GM21447 (cell line): ENCODE measurements around the gene PTPRK.
"Not testable (repeated sequence)": the region's sequence is repeated elsewhere in the genome, so short reads cannot be mapped to it uniquely, and the experiment has no call there.

Source experiments
- ATAC-seq: cut with Tn5 transposase; IDR thresholded peaks from one replicate; pipeline ENCODE4 v1.9.1; 2021; ENCODE audit not compliant: unreplicated experiment

The PTPRK gene

DNA sequence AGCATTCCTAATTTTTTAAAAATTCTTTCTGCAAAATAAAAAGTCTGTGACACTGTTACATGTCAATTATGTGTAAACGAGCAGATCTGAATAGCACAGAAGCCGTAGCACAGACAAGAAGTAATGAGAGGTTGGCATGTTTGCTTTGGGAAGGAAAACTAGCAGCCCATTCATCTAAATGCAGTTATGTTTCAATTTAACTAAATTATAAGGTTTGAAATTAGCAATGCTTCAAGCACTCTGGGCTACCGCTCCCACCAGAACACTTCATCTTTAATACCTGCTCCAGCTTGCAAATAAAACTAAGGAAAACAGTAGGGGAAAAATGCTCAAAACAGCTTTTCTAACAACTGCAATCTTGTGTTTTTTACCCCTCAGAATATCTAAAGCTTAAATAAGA, 73.9 kb downstream of the PTPRK start:
- no peak for ATAC-seq

DNA sequence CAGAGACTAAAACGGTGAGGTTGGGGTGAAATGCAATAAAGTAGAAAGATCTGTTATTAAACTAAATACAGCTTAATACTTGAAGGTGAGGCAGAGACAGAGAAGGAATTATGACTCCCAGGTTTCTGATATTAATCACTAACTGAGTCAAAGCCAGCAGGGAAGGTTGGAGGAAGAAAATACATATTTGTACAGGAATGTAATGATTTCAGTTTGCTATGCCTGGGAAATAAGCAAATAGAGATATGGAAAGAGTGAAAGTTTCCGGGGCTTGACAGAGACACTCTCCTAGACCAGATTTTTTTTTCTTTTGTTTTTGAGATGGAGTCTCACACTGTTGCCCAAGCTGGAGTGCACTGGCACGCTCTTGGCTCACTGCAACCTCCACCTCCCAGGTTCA, 76.8 kb downstream of the PTPRK start:
- no peak for ATAC-seq

DNA sequence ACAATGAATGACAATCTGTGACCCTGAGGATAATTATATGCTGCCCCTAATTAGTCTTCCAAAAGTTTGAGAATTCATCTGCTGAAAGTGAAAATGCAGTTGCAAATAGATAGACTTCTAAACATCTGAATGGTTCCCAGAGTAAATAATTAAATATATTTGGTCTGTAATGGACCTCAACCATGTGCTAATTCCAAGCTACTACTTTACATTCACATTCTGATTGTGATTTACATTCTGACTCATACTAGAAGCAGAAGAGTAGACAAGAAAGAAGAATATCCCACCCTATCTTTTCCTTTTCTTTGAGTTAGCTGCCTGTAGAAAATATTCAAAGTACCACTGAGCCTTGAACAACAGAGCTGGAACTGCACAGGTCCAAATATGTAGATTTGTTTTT, 80.8 kb downstream of the PTPRK start:
- ATAC-seq: no peak

DNA sequence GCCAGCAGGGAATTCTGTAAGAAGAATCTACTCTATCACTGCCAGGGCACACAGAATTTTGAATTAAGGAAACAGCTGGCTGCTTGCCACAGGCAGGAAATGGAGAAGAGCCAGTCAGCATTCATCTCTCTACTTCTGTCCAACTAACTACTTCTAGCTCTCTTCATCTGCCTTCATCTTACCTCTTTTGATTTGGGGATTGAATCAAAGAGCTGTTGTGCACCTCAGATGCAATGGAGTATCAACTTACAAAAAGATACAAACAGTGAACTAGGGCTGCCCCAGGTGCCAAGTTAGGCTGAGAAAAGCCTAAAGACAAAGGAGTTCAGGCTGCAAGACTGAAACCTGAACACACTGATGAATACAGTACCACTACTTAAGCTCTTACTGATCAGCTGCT, 82.0 kb downstream of the PTPRK start:
- ATAC-seq: no peak

DNA sequence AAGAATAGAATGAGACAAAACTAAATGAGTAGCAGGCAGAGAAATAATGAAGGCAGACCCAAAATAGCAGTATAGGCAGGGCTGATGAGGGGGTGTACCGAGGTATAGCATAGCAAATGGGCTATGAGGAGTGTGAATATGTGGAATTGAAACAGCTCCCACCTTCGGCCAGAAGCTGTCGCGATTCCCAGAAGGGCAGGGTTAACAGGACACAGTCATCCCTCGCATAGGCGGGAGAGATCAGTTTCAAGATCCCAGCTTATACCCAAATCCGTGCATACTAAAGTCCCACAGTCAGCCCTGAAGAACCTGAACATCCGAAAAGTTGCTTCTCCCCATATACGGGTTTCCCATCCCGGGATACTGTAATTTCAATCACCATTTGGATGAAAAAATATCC, 82.7 kb downstream of the PTPRK start:
- ATAC-seq: no peak

DNA sequence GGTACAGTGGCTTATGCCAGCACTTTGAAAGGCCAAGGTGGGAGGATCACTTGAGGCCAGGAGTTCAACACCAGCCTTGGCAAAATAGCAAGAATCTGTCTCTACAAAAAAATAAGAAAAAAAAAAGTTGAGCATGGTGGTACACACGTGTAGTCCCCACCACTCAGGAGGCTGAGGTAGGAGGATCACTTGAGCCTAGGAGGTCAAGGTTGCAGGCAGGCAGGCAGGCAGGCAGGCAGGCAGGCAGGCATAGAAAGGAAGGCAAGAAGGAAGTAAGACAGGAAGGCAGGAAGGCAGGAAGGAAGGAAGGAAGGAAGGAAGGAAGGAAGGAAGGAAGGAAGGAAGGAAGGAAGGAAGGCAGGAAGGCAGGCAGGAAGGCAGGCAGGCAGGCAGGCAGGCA, 85.6 kb downstream of the PTPRK start:
- not testable (repeated sequence) for ATAC-seq

DNA sequence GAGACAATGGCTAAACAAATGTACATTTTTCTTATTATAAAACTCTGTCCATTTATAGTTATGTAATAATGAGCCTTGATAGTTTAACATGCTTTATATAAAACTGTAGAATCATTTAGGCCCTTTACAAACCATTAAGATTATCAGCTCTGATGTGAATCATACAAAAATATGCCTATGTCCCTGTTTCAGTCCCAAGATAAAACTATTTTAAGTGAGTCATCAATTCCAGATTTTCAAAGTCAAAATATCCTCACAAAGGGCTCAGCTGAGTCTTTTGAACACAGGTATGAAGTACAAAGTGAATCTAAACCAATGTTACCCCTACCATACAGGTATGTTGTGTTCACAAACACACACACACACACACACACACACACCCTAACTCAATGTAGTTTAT, 88.0 kb downstream of the PTPRK start:
- ATAC-seq: no peak

DNA sequence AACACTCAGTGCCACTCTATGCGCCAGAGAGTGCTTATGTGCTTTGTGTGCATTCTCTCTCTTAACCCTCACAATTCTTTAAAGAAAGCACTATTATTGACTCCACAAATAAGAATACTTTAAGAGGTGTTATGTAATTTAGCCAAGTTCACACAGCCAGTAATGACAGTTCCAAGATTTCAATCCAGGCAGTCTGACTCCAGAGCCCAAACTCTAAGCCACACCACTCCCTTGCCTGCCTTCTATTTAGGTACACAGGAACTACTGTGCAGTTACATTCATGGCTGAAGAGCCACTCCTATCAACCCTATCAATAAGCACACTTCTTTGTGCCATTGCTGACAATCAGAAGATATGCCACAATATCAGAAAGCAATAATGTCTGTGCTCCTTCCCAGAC, 93.3 kb downstream of the PTPRK start:
- no peak for ATAC-seq

DNA sequence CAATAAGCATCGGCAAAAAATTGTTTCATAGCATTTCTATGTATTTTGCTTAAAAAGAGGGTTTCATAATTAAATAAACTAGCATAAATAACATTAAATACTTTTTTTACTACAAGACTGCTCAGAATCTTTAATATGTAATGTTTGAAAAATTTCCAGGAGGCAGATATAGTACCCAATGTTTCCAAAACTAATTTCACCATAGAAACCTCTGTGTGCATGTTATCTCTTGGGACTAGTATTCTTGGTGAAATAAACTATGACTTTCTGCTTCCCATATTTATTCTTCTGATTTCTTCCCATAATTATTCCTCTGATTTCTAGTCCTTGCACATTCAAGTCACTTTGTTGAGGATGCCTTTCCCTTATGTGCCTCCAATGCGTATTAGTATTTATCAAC, 94.5 kb downstream of the PTPRK start:
- ATAC-seq: no peak

DNA sequence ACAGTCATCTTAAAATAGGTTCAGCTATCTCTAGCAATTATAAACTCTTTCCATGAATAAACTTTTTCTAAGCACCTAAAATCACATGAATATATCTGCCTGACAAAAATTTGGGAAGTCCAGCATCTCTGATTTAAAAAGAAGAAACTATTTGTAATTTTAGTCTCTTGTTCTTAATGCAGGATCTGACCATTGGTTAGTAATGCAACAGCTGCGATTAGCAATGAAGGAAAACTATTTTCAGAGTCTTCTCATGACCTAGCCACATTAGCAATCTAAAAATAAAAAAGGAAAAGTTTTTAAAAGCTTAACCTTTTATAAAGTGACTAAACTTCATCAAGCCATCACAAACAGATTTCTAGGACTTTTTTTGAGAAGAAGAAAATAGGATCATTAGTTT, 97.5 kb downstream of the PTPRK start:
- ATAC-seq: no peak

DNA sequence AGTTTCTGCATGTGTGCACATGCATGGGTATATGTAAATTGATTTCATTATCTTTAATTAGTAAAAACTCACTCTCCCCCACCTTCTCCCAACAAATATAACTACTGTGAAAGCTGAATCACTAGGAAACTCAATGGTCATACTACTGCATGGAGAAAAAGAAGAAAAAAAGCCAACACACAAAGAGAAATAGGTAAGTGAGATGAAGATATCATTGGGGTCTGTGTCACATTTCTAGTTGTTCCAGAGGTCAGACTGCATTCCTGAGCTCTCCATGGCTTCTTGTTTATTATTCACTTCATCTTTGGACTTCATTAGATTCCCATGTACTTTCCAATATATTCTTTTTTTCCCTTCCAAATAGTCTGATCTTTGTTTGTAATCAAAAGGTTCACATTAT, 98.2 kb downstream of the PTPRK start:
- no peak for ATAC-seq

DNA sequence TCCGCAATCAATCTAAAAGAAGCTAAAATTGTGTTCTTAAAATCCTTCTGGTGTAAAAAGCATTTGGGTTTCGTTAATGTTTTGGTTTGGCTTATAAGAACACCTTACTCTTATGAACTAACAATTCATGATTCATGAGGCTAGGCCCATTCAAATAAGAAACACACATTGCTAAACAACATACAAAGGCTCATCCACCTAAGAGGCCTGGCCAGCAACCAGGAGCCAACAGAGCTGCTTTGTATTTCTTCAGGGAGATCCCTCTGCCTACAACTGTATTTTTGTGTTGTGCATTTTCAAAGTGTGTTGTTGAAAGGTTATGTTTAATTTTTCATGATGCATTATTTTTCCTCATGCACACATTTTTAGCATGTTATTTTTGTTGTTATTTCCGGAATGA, 98.6 kb downstream of the PTPRK start:
- ATAC-seq: no peak

DNA sequence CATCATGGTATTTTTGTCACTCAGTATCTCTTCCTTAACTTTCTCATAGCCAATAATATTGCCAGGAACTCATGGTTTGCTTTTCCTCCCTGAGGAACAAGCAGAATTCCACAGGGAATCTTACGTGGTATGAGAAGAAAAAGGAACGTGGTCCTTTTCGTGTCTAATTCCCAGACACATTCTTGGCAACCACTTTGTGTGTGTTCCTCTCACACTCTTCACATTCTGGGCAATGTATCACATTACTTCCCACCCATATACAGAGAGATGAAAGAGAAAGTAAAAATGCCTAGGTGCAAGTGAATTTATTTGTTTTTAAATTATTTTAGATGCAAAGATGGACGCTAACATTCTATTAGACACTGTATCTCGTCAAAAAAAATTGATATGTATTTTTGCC, 102.7 kb downstream of the PTPRK start:
- no peak for ATAC-seq

DNA sequence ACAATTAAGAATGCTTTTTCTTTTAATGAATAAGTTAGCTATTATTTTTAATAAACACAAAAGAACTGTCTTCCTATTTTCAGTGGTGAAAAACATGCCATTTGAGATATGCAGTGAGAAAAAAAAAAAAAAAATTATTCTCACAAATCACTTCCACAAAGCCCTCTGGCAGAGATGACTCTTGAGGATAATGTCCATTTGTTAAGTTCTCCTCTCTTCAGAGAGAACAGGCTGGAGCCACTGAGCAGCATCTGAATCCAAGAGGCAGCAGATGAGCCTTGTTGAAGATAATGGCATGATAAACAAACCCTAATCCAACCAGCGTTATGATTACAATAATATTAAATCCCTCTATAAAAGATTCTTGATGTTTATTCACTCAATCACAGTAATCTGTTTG, 105.0 kb downstream of the PTPRK start:
- ATAC-seq: no peak

DNA sequence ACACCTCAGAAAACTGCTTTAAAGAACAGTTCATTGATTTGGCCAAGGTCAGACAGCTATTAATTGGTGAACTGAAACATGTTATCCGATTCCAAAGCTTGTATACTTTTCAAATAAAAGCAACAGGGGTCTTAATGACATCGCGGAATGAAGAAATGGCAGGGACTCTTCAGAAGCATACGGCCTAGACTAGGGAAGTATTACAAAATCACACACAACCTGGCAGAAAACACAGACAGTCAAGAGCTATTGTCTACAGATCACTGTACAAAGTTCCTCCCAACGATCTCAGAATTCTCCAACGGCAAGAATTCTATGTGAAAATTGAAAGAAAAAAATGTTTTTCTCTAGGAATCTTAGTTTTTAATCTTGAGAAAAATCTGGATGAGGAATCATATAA, 105.5 kb downstream of the PTPRK start:
- ATAC-seq: no peak

DNA sequence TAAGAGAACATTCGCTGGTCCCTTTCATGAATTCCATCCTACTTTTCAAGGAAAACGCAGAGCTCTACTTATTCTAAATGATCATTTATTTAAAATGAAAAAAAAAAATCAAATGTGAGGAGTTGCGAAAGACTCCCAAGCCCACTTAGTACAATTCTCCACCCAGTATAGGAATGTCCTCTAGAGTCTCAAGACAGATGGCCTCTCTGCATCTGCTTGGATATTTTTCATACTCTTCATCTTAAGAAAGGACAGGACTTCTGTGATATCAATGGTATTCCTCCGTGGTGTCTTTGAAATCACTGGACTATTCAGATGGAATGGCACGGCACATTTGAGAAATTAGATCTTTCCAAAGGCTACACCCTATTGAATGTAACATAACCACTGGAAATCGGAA, 107.1 kb downstream of the PTPRK start:
- ATAC-seq: no peak

DNA sequence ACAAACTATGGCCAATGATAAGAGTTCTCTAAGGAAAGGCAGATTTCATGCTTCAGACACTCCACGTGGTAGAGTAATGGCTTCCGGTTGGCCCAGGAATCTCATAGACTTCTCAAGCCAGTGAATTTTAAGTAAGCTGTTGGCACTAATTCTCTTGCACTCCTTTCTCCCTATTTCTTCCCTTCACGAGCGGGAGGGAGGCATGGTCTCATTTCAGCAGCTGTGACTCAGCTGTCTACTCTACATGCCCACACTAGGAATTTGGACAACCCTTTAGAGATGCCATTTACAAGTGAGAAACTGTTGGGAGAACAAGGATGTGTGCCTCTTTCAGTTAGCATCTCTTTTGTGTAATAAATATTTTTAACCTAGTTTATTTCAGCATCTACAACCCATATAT, 107.7 kb downstream of the PTPRK start:
- ATAC-seq: no peak

DNA sequence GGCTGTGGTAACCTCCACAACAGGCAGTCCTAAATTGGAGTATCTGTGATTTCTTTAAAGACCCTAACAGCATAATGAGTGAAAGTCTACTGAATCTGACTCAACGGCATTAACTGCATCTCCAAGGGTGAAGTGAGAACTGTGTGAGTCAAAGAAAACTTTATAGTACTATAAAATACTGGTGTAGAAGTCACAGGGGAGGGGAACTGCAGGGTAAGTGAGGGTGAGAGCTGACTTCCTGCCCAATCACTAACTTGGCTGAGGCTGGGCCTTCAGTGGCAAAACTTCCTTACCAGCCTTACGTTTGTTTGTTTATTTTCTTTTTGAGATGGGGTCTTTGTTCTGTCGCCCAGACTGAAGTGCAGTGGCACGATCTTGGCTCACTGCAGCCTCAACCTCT, 109.8 kb downstream of the PTPRK start:
- no peak for ATAC-seq

DNA sequence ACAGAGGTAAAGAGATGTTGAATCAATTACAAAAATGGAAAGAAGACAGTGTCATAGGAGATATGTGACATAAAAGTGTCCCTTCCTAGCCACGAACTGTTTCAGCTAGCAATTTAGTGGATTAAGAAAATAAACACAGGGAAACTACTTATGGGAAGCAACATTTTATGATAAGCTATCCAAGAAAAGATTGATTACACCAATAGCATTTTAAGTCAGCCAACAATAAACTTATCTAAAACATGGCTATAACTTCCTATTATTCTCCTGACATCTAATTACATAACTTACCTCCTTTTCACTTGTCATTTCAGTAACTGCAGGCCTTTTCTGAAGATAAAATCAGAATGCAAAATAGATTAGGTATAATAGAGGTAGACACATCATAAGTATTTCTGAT, 111.4 kb downstream of the PTPRK start:
- ATAC-seq: no peak

DNA sequence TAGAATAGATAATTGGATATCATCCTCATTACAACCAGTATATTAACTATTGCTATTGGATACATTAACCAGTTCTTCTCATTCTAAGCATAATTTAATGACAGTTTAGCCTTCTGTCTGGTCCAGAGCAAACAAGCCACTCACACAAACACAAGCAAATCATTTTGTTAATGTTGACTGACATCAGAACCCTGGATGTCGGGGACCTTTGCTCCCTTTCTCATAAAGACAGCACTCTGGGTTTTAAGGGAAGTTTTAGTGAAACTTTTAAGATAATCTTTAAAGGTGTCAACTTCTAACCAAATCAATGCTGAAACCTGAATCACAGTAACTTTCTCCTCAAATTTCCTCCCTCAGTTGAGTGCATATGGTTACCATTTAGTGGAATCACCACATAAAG, 113.9 kb downstream of the PTPRK start:
- ATAC-seq: no peak

DNA sequence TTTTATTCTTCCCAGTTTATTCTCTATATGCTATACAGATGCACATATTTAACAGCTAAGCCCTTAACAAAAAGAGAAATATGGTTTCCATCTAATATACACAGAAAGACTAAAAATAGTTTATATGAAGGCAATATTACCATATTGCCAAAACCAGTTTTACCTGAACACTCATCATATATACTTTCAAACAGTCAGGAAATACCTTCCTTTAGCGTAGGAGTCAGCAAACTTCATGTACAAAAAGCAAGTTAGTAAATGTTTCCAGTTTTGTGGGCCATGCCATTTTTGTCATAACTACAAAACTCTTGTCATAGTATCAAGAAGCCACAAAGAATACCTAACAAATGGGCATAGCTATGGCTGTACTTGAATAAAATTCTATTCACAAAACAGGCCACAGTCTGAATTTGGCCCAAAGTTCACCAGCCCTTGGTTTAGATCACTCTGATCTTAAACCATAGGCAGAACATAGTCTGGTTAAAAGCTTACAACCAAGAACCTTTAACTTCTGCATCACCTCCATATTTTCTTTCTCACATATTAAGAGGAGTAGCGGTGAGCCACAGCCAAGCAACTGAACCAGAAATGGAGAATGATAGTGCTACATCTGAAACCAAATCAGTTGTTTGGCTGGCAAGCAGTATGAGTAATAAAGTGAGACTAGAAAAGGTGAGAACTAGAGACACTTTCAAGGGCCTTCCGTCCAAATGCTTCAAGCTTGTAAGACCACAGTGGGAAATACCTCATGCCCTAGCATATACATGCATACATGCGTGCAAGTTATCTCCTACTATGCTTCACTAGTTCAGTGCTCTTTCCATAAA, 116.6 kb downstream of the PTPRK start:
- no peak for ATAC-seq

DNA sequence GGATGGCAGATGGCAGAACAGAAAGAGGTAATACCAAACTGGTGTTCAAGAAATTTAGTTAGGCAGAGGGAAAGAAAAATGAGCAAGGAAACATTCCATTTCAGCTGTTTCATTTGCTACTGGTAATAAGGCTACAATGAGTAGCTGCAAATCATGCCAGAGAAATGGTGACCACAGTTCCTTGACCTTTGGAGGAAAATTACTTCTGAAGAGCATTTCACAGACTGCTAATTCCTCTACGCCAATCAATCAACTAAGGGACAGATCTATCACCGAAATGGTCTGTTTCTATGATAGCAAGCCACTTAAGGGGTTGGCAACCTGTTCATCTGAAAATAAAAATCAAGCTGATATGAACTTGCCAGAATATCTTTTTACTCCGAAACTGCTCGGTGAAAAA, 119.5 kb downstream of the PTPRK start:
- ATAC-seq: no peak

DNA sequence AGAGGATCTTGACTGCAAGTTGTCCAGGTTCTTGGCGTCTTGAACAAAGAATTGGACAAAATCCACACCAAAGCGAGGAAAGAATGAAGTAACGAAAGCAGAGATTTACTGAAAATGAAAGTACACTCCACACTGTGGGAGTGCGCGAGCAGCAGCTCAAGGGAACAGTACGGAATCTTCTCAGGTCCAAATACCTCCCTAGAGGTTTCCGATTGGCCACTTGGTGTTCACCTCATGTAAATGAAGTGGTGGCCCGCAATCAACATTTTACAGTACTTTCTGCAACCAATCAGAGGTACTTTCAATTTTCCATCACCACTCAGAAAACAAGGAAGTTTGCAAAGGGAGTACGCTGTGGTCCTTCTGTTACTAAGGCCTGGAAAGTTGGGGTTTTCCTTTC, 122.4 kb downstream of the PTPRK start:
- ATAC-seq: no peak
